Measurements from ENCODE around the gene ELMO1.

Gene ELMO1

DNA sequence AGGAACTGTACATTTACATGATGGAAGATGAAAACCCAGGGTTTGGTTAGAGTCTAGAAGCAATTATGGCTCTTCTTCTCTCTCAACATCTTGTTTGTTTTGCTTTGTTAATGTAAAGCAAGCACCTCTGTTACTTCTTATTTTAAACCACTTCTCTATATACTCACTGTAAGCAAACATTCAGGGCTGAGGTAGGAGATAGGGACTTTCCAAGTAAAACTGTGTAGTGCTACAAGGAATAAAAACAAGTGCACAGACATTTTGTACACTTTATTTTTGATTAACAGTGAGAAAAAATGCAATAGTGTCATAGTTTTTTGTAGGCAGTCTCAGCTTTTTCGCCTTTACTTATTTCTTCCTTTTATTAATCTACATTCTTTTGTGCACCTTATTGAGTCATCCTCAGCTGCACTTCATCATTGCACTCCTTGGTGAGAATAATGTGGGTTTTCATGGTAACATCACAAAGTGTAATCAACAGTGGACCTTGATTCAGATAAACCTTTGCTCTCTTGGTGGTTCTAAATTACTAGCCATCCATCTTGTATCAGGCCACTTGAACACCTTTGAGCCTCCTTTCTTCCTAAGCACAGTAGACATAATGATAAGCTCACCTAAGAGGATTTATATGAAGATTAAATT, 52.9 kb downstream of the ELMO1 start:
- Histone ChIP-seq H3K27ac (no peak overlapping the region), H3K9me3 (no peaks in the 10 kb centered on the region), H3K4me3 (no peak overlapping the region), H3K36me3 (no peaks in the 10 kb centered on the region), H3K4me1 (no peaks in the 10 kb centered on the region), H3K27me3 (no peaks in the 10 kb centered on the region)
- TF ChIP-seq, protein P1, sequence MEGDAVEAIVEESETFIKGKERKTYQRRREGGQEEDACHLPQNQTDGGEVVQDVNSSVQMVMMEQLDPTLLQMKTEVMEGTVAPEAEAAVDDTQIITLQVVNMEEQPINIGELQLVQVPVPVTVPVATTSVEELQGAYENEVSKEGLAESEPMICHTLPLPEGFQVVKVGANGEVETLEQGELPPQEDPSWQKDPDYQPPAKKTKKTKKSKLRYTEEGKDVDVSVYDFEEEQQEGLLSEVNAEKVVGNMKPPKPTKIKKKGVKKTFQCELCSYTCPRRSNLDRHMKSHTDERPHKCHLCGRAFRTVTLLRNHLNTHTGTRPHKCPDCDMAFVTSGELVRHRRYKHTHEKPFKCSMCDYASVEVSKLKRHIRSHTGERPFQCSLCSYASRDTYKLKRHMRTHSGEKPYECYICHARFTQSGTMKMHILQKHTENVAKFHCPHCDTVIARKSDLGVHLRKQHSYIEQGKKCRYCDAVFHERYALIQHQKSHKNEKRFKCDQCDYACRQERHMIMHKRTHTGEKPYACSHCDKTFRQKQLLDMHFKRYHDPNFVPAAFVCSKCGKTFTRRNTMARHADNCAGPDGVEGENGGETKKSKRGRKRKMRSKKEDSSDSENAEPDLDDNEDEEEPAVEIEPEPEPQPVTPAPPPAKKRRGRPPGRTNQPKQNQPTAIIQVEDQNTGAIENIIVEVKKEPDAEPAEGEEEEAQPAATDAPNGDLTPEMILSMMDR (IDR thresholded peaks at IDR 0.05): no peak
- intact Hi-C loops (cut with DNase I; ENCODE audit: low total_unique reads): no loop called here
- DNase-seq: no peak

DNA sequence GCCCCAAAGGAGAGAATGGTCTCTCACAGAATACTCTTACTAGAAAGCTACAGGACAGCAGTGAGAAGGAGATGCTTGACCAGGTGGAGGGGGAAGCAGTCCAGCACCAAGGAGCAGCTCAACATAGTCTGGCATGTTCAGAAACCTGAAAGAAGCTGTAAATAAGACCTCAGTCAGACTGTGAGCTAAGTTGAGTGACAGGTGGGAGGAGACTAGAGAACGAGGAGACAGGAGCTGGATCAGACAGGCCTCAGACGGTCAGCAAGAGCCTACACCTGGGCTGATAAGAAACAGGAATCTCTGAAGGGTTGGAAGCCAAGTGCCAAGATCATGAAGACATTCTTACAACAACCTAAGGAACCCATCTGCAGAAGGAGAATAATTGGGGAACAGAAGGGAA, 54.5 kb downstream of the ELMO1 start:
- Histone ChIP-seq H3K36me3 (no peaks in the 10 kb centered on the region), H3K4me1 (no peaks in the 10 kb centered on the region), H3K4me3 (no peak overlapping the region), H3K27me3 (no peaks in the 10 kb centered on the region), H3K9me3 (no peaks in the 10 kb centered on the region), H3K27ac (no peak overlapping the region)
- intact Hi-C loops (cut with DNase I; ENCODE audit: low total_unique reads): no loop called here
- DNase-seq: no peak
- TF ChIP-seq, protein P1 (IDR thresholded peaks at IDR 0.05): no peak

- no peaks in the 10 kb centered on the region for H3K36me3 ChIP-seq
- H3K27me3 ChIP-seq: no peaks in the 10 kb centered on the region
- H3K4me3 ChIP-seq: no peak overlapping the region
- H3K9me3 ChIP-seq: no peaks in the 10 kb centered on the region
- intact Hi-C loops (cut with DNase I; ENCODE audit: low total_unique reads): no loop called here
- no peak overlapping the region for H3K27ac ChIP-seq
- no peak for DNase-seq
- peaks cover 0 to 3% (median 0%) of the 10 kb centered on the region in 4 donors for H3K4me1 ChIP-seq
- TF ChIP-seq, protein P1 (IDR thresholded peaks at IDR 0.05): no peak
Observed at GRCh38 chr7:37393476-37393875, 55.2 kb downstream of the ELMO1 start.

- no peak overlapping the region for H3K4me3 ChIP-seq
- no peaks in the 10 kb centered on the region for H3K9me3 ChIP-seq
- H3K27ac ChIP-seq: no peak overlapping the region
- no peaks in the 10 kb centered on the region for H3K27me3 ChIP-seq
- no peak for DNase-seq
- intact Hi-C loops (cut with DNase I; ENCODE audit: low total_unique reads): no loop called here
- TF ChIP-seq, protein P1 (IDR thresholded peaks at IDR 0.05): no peak
- H3K4me1 ChIP-seq: peaks cover 0 to 4% (median 0%) of the 10 kb centered on the region in 4 donors
- no peaks in the 10 kb centered on the region for H3K36me3 ChIP-seq
Observed at GRCh38 chr7:37392673-37393017, 56.0 kb downstream of the ELMO1 start.

DNA sequence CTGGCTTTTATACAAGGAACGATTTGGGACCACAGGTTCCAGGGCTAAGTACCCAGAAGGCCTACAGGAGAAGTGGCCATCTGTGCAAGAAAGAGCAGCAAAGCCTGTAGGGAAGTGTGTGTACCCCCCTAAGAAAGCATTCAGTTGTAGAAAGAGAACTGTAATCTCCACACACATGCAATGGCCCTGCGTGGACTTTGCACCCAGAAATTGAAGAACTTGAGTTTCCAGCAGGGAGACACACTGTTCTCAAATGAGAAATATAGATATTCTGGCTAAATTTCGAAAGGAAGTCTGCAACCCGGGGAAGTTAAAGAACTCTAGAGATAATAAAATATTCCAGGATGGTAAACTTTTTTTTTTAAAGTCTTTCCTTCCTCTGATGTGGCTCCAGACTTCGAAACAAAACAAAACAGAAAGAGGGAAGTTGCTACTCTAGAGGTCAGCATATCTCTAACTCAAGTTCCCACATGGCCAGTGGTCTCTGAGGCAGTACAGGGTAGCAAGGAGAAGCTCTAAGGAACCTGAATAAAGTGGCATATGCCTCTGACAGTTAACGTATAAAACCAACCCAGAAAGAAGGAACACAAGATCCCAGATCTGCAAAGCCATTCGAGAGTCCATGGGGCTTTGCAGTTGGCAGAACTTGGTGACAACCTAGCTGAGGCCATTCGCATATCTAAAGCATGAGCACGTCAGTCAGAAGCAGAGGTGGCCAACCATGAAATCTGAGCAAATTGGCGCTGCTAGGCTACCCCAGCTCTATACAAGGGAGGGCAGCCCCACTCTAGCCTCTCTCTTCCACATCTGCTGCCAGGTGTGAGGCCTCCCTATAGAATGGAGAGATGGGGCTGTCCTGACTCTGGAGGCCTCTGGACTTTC, 56.6 kb downstream of the ELMO1 start:
- H3K4me3 ChIP-seq: no peak overlapping the region

More for the DNA sequence above, 56.6 kb downstream of the ELMO1 start:
- Histone ChIP-seq H3K4me1 (peaks cover 0 to 4% (median 0%) of the 10 kb centered on the region in 4 donors), H3K36me3 (no peaks in the 10 kb centered on the region), H3K9me3 (no peaks in the 10 kb centered on the region), H3K27ac (no peak overlapping the region), H3K27me3 (no peaks in the 10 kb centered on the region)
- intact Hi-C loops (cut with DNase I; ENCODE audit: low total_unique reads): no loop called here
- DNase-seq: no peak
- TF ChIP-seq, protein P1 (IDR thresholded peaks at IDR 0.05): no peak

All from tibial artery (tissue), 4 donors.